Thoracic aorta (tissue), 2 donors: ENCODE measurements around the gene AGAP6. TPM values are rescaled to one million over a fixed set of nuclear protein-coding genes. Genes with fewer than 3 reads are reported as not detected.
"Not testable (repeated sequence)": the region's sequence is repeated elsewhere in the genome, so short reads cannot be mapped to it uniquely, and the experiment has no call there.

Source experiments
- ATAC-seq: fragments of 150-250 bp; one replicate; pipeline ENCODE4 v1.8.0; 2017; ENCODE audit warnings: low read depth; ENCODE audit not compliant: insufficient number of reproducible peaks, low FRiP score
- DNase-seq: peaks from one replicate; pipeline ENCODE4 v3.0.0-alpha.2; 2020; ENCODE audit warnings: low spot score
- H3K27ac ChIP-seq, 2 donors: fragments of 200-600 bp; sonication (generic); 1 replicate in 1 of 2; 2 replicates in 1 of 2; pipeline ENCODE4 v1.5.1; 2016; ENCODE audit warnings: mild to moderate bottlenecking in 2 of 2, moderate library complexity in 2 of 2
- H3K27me3 ChIP-seq: fragments of 200-600 bp; sonication (generic); replicated peaks from 2 replicates; pipeline ENCODE4 v1.6.0; 2016; ENCODE audit warnings: mild to moderate bottlenecking; ENCODE audit not compliant: insufficient read depth
- H3K36me3 ChIP-seq: fragments of 200-600 bp; sonication (generic); one replicate; pipeline ENCODE4 v1.5.1; 2016
- H3K4me1 ChIP-seq, 2 donors: fragments of 200-600 bp; sonication (generic); 1 replicate in 1 of 2; 2 replicates in 1 of 2; pipeline versions ENCODE4 v1.5.1 to v1.6.0; 2016; ENCODE audit warnings: low read depth in 2 of 2, mild to moderate bottlenecking in 1 of 2; ENCODE audit not compliant: control insufficient read depth in 1 of 2
- H3K4me3 ChIP-seq: fragments of 200-600 bp; sonication (generic); 2 replicates; pipeline ENCODE4 v1.5.1; 2016; ENCODE audit warnings: mild to moderate bottlenecking
- H3K9me3 ChIP-seq: fragments of 200-600 bp; sonication (generic); 2 replicates; pipeline ENCODE4 v1.5.1; 2016
- total RNA-seq, 2 donors: library from RNA; depleted of rRNA; stranded (reverse); fragments of >200 nt; gene quantifications; one replicate each; pipeline versions ENCODE4 v1.1.0 to v1.2.3, GENCODE V29; 2016
- TF ChIP-seq, protein P1 (sequence below): fragments of 200-600 bp; sonication (generic); IDR thresholded peaks from one replicate; pipeline ENCODE4 v1.5.1; 2019; ENCODE audit warnings: antibody characterized with exemption

Gene AGAP6
- total RNA-seq, 2 donors from 2014 or later, result 18.8 to 26.9 TPM

DNA sequence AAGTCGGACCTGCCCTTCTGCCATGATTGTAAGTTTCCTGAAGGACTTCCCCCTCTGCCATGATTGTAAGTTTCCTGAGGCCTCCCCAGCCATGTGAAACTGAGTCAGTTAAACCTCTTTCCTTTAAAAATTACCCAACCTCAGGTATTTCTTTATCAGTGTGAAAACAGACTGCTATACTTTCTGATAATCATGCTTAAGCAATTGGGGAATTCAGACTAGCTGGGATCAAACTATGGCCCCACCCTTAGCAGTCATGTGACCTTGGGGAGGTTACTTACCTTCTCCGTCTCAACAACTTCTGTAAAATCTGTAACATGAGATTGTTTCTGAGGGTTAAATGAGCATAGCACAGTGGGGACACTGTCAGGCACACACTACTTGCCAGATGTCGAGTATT, 999 bp upstream of the AGAP6 start:
- not testable (repeated sequence) for H3K4me3 ChIP-seq, H3K27ac ChIP-seq, ATAC-seq, H3K9me3 ChIP-seq, H3K27me3 ChIP-seq, H3K36me3 ChIP-seq, H3K4me1 ChIP-seq, DNase-seq

DNA sequence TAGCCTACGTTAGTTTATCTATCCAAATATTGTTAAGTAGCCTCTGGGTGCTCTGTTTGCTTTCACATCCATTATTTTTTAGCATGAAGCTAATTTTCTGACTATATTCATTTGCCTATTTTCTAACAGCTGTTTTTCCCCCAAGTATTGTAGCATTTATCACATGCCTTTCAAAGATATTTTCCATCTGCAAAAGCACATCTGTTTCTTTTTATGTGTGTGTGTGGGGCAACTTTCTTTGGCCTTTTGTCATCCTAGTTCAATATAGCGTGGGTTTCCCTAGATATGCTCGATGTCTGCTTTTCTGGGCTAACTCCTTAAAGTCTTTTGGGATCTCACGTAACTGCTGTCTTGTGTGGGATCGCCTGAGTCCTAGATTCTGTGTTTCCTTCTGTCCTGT, 7.1 kb downstream of the AGAP6 start:
- not testable (repeated sequence) for H3K36me3 ChIP-seq, ATAC-seq, H3K27ac ChIP-seq, H3K4me1 ChIP-seq, H3K9me3 ChIP-seq, H3K4me3 ChIP-seq, H3K27me3 ChIP-seq, DNase-seq

DNA sequence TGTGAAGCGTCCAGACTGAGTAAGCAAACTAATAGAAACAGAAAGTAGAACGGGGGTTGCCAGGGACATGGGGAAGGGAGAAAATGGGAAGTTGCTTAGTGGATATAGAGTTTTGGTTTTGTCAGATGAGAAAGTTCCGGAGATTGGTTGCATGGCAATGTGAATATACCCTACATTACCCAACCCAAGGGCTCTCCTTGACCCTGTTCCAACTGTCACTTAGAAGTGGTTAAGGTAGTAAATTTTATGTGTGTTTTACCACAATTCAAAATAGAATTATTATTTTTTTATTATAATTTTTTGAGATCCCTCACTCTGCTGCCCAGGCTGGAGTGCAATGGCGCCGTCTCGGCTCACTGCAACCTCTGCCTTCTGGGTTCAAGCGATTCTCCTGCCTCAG, 25.8 kb downstream of the AGAP6 start:
- not testable (repeated sequence) for H3K9me3 ChIP-seq, H3K36me3 ChIP-seq, H3K27ac ChIP-seq, DNase-seq, H3K4me3 ChIP-seq, ATAC-seq, H3K4me1 ChIP-seq, H3K27me3 ChIP-seq

DNA sequence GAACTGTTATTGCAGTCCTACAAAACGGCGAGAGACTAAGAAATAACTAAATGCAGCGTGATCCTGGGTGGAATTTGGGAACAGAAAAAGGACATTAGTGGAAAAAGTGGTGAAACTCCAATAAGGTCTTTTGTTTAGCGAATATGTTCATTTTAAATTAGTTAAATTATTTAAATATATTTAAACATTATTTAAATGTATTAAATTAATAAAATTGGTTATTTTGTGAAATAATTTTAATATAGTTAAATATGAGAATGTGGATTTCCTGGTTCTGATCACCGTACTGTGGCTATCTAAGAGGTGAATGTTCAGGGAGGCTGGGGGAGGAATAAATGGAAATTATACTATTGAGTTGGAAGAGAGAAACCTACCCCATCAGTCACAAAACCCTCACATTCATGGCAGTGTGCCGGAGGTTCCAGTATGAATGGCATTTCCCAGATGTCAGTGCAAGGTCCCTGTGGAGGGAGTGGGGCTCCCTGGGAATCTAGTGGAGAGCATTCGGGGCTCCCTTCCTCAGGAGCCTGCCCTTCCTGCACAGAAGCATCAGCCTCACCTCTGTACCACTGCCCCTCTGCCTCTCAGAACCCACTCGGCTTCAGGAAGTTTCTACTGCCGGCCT, 27.5 kb downstream of the AGAP6 start:
- DNase-seq, H3K27ac ChIP-seq, H3K36me3 ChIP-seq, H3K4me1 ChIP-seq, H3K4me3 ChIP-seq, ATAC-seq, H3K9me3 ChIP-seq, H3K27me3 ChIP-seq: not testable (repeated sequence)

DNA sequence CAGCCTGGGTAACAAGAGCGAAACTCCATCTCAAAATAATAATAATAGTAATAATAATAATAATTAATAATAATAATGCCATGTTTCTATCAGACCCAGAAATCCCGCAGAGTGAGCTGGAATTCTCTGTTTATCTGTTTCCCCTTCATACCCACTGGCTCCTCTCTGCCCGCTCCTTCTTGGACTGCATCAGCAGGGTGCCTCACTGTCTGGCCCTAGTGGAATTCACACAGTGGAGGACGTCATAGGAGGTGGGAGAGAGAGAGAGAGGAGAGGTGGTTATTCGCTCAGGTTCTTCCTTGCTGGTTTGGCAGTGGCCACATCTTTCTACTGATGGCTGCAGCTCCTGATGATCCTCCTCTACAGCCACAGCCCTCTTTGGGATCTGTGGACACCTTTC, 28.7 kb downstream of the AGAP6 start:
- not testable (repeated sequence) for DNase-seq, H3K27me3 ChIP-seq, H3K4me3 ChIP-seq, H3K36me3 ChIP-seq, ATAC-seq, H3K27ac ChIP-seq, H3K9me3 ChIP-seq, H3K4me1 ChIP-seq

DNA sequence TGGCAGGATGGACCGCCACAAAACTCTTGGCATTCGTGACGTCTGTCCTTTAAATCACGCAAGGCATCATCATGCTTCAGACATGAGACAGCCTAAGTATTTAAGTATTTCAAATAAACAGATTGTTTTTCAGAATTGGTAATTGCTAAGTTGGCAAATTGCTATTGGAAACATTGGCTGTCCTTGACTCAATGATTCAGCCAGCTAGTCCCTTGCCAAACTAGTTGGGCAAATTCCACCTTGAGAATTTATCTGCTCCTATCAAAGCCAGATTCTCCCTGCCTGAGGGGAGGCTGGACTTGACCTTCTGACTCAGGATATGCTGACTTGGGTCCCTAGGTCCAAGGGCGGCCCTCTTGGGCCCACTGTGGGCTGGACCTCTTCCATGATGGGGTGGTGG, 29.4 kb downstream of the AGAP6 start:
- not testable (repeated sequence) for H3K4me1 ChIP-seq, ATAC-seq

DNA sequence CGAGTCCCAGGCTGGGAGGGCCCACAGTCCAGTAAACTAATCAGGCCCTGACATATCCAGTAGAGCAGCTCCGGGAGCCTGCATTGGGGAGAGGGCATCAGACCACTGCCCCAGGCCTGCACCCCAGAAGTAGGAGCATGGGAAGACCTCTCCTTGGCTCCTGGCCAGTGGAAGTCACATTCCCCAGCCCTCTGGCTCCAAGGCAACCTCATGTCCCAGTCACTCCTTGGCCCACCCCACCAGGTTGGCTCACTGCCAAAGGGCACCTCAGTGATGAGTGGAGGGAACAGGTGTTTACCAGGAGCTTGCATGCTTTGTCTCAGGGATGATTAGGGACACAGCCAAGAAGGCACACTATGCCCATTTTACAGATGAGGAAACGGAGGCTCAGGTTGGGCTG, 31.1 kb downstream of the AGAP6 start:
- not testable (repeated sequence) for DNase-seq, H3K4me3 ChIP-seq, H3K27ac ChIP-seq, H3K9me3 ChIP-seq, ATAC-seq, H3K36me3 ChIP-seq, H3K4me1 ChIP-seq, H3K27me3 ChIP-seq

More for the DNA sequence above, 29.4 kb downstream of the AGAP6 start:
- H3K27ac ChIP-seq, H3K9me3 ChIP-seq, H3K36me3 ChIP-seq, H3K4me3 ChIP-seq, H3K27me3 ChIP-seq, DNase-seq: not testable (repeated sequence)

DNA sequence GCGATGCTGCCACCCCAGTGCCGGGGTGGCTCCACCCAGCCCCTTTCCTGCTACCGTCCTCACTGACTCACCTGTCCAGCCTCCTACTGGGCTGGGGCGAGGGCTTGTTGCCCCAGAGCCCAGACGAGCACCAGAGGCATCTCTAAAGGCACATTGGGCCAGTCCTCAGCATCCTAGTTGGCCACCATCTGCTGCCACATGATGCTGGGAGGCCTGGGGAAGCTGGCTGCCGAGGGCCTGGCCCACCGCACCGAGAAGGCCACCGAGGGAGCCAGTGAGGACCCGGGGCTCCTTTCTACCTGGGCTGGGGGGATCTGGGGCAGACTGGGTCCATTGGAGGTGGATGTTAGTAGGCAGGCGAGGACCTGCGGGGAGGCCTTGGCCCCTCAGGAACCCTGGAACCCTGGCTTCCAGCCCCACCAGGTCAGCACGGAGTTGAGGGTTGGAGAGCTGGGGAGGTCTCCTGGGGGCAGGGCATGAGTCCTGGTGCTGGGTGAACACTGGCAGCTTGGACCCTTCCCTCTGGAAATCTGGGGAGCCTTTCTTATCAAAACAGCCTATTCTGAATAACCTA, 32.3 kb downstream of the AGAP6 start:
- H3K27me3 ChIP-seq, DNase-seq, H3K27ac ChIP-seq, H3K4me3 ChIP-seq, H3K36me3 ChIP-seq, H3K9me3 ChIP-seq, ATAC-seq, H3K4me1 ChIP-seq: not testable (repeated sequence)

DNA sequence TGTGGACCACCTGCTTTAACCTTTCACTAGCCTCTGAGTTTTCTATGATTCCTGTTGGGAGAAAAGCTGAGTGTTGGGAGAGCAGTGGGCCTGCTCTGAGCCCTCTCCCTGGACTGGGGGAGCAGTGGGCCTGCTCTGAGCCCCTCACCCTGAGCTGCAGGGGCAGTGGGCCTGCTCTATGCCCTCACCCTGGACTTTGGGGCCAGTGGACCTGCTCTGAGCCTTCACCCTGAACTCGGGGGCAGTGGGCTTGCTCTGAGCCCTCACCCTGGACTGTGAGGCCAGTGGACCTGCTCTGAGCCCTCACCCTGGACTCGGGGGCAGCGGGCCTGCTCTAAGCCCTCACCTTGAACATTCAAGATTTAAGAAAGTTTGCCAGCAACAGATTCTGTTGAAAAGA, 33.4 kb downstream of the AGAP6 start:
- TF ChIP-seq, protein P1, sequence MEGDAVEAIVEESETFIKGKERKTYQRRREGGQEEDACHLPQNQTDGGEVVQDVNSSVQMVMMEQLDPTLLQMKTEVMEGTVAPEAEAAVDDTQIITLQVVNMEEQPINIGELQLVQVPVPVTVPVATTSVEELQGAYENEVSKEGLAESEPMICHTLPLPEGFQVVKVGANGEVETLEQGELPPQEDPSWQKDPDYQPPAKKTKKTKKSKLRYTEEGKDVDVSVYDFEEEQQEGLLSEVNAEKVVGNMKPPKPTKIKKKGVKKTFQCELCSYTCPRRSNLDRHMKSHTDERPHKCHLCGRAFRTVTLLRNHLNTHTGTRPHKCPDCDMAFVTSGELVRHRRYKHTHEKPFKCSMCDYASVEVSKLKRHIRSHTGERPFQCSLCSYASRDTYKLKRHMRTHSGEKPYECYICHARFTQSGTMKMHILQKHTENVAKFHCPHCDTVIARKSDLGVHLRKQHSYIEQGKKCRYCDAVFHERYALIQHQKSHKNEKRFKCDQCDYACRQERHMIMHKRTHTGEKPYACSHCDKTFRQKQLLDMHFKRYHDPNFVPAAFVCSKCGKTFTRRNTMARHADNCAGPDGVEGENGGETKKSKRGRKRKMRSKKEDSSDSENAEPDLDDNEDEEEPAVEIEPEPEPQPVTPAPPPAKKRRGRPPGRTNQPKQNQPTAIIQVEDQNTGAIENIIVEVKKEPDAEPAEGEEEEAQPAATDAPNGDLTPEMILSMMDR, result no peak
- H3K27me3 ChIP-seq, result no peaks in the 10 kb centered on the region

DNA sequence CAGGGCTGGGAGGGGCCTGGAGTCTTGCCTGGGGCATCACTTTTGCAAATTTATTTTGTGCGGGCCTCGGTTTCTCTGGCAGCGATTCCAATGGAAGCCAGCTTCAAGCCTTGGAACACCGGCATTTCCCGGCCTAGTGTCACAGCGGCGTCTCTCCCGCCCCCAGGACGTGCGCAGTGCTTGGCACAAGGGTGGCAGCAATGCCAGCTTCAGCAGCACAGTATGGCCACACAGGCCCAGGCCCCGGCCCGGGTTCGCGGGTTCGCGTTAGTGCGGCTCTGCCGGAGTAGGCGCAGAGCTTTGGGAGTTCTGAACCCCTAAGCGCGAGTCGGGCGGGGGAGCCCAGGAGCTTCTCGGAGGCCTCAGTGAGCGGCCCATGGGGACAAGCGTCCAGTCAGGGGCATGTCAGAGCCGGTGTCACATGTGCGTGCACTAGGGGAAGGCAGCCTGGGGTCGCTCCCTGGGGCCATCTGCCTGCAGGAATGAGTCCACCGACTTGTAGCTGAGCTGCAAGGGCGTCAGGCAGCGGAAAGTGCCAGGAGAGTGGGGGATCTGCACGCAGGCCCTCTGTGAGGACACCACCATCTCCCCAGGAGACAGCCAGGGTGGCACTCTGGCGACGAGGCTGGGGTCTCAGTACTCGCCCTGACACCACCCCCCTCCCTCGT, 36.6 kb downstream of the AGAP6 start:
- not testable (repeated sequence) for ATAC-seq, H3K9me3 ChIP-seq, H3K4me3 ChIP-seq, H3K4me1 ChIP-seq, H3K27me3 ChIP-seq, H3K27ac ChIP-seq, H3K36me3 ChIP-seq, DNase-seq

More for the DNA sequence above, 33.4 kb downstream of the AGAP6 start:
- H3K4me1 ChIP-seq, result no peaks in the 10 kb centered on the region
- ATAC-seq (no peak), DNase-seq (no peak)
- H3K36me3 ChIP-seq, result no peaks in the 10 kb centered on the region
- no peak overlapping the region for H3K27ac ChIP-seq
- no peak overlapping the region for H3K4me3 ChIP-seq
- no peaks in the 10 kb centered on the region for H3K9me3 ChIP-seq
